A549 (cell line): ENCODE data around the gene ADGRL3. TPM values are rescaled to one million over a fixed set of nuclear protein-coding genes. Genes with fewer than 3 reads are reported as not detected.

Experiments used
- ATAC-seq, 2 experiments: fragments of 200-7000 bp in 1 of 2; fragments of >200 bp in 1 of 2; cut with Nextera tagmentation in 1 of 2; cut with Tn5 transposase in 1 of 2; 3 replicates each; pipeline versions ENCODE4 v1.8.0 to v1.9.1; 2018 to 2020; ENCODE audit warnings: mild to moderate bottlenecking in 1 of 2, moderate library complexity in 1 of 2
- CTCF ChIA-PET: fragments of 300-600 bp; sonication (Branson Sonifier 250); formaldehyde crosslinking; extraction: SDS; loops from one replicate; lab custom pipeline; 2021; ENCODE audit warnings: antibody characterized with exemption, inconsistent platforms; lab: Yijun Ruan, JAX
- POLR2A ChIA-PET: fragments of 350-600 bp; formaldehyde crosslinking; extraction: SDS; loops from one replicate; lab custom pipeline; 2021; ENCODE audit warnings: antibody characterized with exemption, inconsistent platforms; lab: Yijun Ruan, JAX
- DNase-seq, 2 experiments: peaks; one replicate each; pipeline versions ENCODE4 v3.0.0 to v3.0.0-alpha.2; 2011 to 2016; ENCODE audit warnings: low read depth in 1 of 2, low spot score in 1 of 2
- FAIRE-seq: peaks from 2 replicates; lab custom pipeline; 2011; peaks lifted over from hg19 to GRCh38; lab: Jason Lieb, UNC
- H3K27ac ChIP-seq, 2 experiments: fragments of >200 bp; sonication (Bioruptor Twin); formaldehyde crosslinking; 3 replicates each; pipeline ENCODE4 v1.5.1; 2016 to 2017
- H3K4me1 ChIP-seq: fragments of >200 bp; sonication (Bioruptor Twin); formaldehyde crosslinking; 3 replicates; pipeline ENCODE4 v1.6.1; 2016
- H3K4me2 ChIP-seq: fragments of >200 bp; sonication (Bioruptor Twin); formaldehyde crosslinking; 3 replicates; pipeline ENCODE4 v1.6.1; 2016
- H3K4me3 ChIP-seq: fragments of >200 bp; sonication (Bioruptor Twin); formaldehyde crosslinking; 3 replicates; pipeline ENCODE4 v1.5.1; 2016
- H3K9me3 ChIP-seq: fragments of >200 bp; sonication (Bioruptor Twin); formaldehyde crosslinking; 3 replicates; pipeline ENCODE4 v1.6.1; 2016
- CBX2 ChIP-seq: fragments of 200-600 bp; sonication (generic); IDR thresholded peaks from 2 replicates; pipeline ENCODE4 v1.6.1; 2016; ENCODE audit warnings: low read depth, mild to moderate bottlenecking, borderline replicate concordance
- CBX8 ChIP-seq: fragments of 200-600 bp; sonication (generic); IDR thresholded peaks from 2 replicates; pipeline ENCODE4 v1.6.1; 2016
- EHMT2 ChIP-seq: fragments of 200-600 bp; sonication (generic); IDR thresholded peaks from 2 replicates; pipeline ENCODE4 v1.6.1; 2016; ENCODE audit warnings: antibody characterized with exemption, low read depth, mild to moderate bottlenecking, moderate library complexity
- EP300 ChIP-seq, 2 experiments: fragments of >200 bp; sonication (Bioruptor Twin); formaldehyde crosslinking; IDR thresholded peaks; 2 replicates in 1 of 2; 3 replicates in 1 of 2; pipeline ENCODE4 v1.6.1; 2016 to 2017
- ESRRA ChIP-seq: fragments of 150-350 bp; IDR thresholded peaks from 2 replicates; pipeline ENCODE4 v1.6.1; 2014; ENCODE audit warnings: mild to moderate bottlenecking, low read length, borderline replicate concordance
- FOXS1 ChIP-seq: fragments of 250-450 bp; sonication (Bioruptor Pico); IDR thresholded peaks from 2 replicates; pipeline ENCODE4 v1.5.0; 2020; ENCODE audit warnings: mild to moderate bottlenecking, moderate library complexity
- HDAC2 ChIP-seq: fragments of 200-600 bp; sonication (generic); IDR thresholded peaks from 2 replicates; pipeline ENCODE4 v1.6.1; 2016
- HEYL ChIP-seq: fragments of 250-450 bp; sonication (Bioruptor Pico); IDR thresholded peaks from 2 replicates; pipeline ENCODE4 v1.8.0; 2021; ENCODE audit warnings: mild to moderate bottlenecking, moderate library complexity
- HOXA7 ChIP-seq: fragments of 250-450 bp; sonication (Bioruptor Pico); IDR thresholded peaks from 2 replicates; pipeline ENCODE4 v1.5.0; 2020; ENCODE audit warnings: mild to moderate bottlenecking, moderate library complexity
- HOXB5 ChIP-seq: fragments of 250-450 bp; sonication (Bioruptor Pico); IDR thresholded peaks from 2 replicates; pipeline ENCODE4 v1.5.0; 2020; ENCODE audit warnings: mild to moderate bottlenecking, moderate library complexity
- MAFK ChIP-seq: fragments of 450-650 bp; IDR thresholded peaks from 2 replicates; pipeline ENCODE4 v1.6.1; 2014; ENCODE audit not compliant: partially characterized antibody
- MAZ ChIP-seq: fragments of 150-350 bp; IDR thresholded peaks from 2 replicates; pipeline ENCODE4 v1.6.1; 2014; ENCODE audit warnings: antibody characterized with exemption, low read depth, low read length, borderline replicate concordance
- MYC ChIP-seq: IDR thresholded peaks from 2 replicates; pipeline ENCODE4 v1.6.1; 2012; ENCODE audit warnings: mild to moderate bottlenecking, inconsistent platforms, low read length, improper control_type of control experiment, borderline replicate concordance
- NPAS2 ChIP-seq: fragments of 250-450 bp; sonication (Bioruptor Pico); IDR thresholded peaks from 2 replicates; pipeline ENCODE4 v1.8.0; 2022; ENCODE audit warnings: mild to moderate bottlenecking, moderate library complexity, borderline replicate concordance
- PBX3 ChIP-seq: IDR thresholded peaks from 2 replicates; pipeline ENCODE4 v1.6.1; 2012
- PHF8 ChIP-seq: fragments of 200-600 bp; sonication (generic); IDR thresholded peaks from 2 replicates; pipeline ENCODE4 v1.6.1; 2016; ENCODE audit warnings: low read depth, mild to moderate bottlenecking, antibody characterized with exemption, moderate library complexity, borderline replicate concordance
- REST ChIP-seq: fragments of 200-600 bp; sonication (generic); IDR thresholded peaks from 2 replicates; pipeline ENCODE4 v1.6.1; 2016; ENCODE audit warnings: antibody characterized with exemption, mild to moderate bottlenecking, moderate library complexity
- SMC3 ChIP-seq: fragments of >200 bp; sonication (Bioruptor Twin); formaldehyde crosslinking; IDR thresholded peaks from 3 replicates; pipeline ENCODE4 v1.6.1; 2018; ENCODE audit warnings: inconsistent platforms
- SREBF2 ChIP-seq: fragments of 450-650 bp; IDR thresholded peaks from 2 replicates; pipeline ENCODE4 v1.6.1; 2014; ENCODE audit warnings: mild to moderate bottlenecking, moderate library complexity
- TFCP2L1 ChIP-seq: fragments of 250-450 bp; sonication (Bioruptor Pico); IDR thresholded peaks from 2 replicates; pipeline ENCODE4 v1.5.0; 2021; ENCODE audit warnings: mild to moderate bottlenecking
- TP53 ChIP-seq: fragments of 250-450 bp; sonication (Bioruptor Pico); IDR thresholded peaks from 2 replicates; pipeline ENCODE4 v1.5.0; 2021; ENCODE audit warnings: mild to moderate bottlenecking, moderate library complexity
- ZC3H11A ChIP-seq: fragments of 450-650 bp; IDR thresholded peaks from 2 replicates; pipeline ENCODE4 v1.6.1; 2014; ENCODE audit warnings: antibody characterized with exemption, mild to moderate bottlenecking
- WGBS: methylation state at CpG from one replicate; pipeline ENCODE4 v1.1.6; 2017; ENCODE audit errors: missing lambda C conversion rate; 5-methylcytosine and 5-hydroxymethylcytosine counted together
- polyA plus RNA-seq, 4 experiments: library from polyadenylated mRNA; depleted of rRNA in 3 of 4; stranded (reverse); fragments of >200 nt; fragmentation: RNase III in 1 of 4; extraction: RNeasy Plus Mini Kit Qiagen cat#74134 plus additional on column Dnase treatment in 1 of 4; gene quantifications; 2 replicates in 3 of 4; 3 replicates in 1 of 4; pipeline ENCODE4 v1.2.3, GENCODE V29; 2011 to 2017
- TF ChIP-seq, protein P1 (sequence below): fragments of >200 bp; sonication (Bioruptor Twin); formaldehyde crosslinking; IDR thresholded peaks from 2 replicates; pipeline ENCODE4 v1.6.1; 2016
- TF ChIP-seq, protein P2 (sequence below): fragments of 250-450 bp; sonication (Bioruptor Pico); IDR thresholded peaks from 2 replicates; pipeline ENCODE4 v1.5.0; 2020; ENCODE audit warnings: low read depth, mild to moderate bottlenecking, moderate library complexity

Gene ADGRL3
- polyA plus RNA-seq, 2 of the 4 experiments (the other 2 are of a cell fraction) = 0.05 to 0.12 TPM

GRCh38 chr4:61827907-61828391 is 627.8 kb downstream of the ADGRL3 start:
- CTCF ChIA-PET = no interaction called here
- Histone ChIP-seq H3K4me2 (no peak overlapping the region), H3K9me3 (no peaks in the 10 kb centered on the region), H3K4me3 (no peak overlapping the region), H3K4me1 (no peaks in the 10 kb centered on the region), H3K27ac (no peak overlapping the region)
- ATAC-seq (no peak), DNase-seq (no peak), FAIRE-seq (no peak)
- POLR2A ChIA-PET = no interaction called here
- WGBS = 0% methylated on average over 1 of the region's 1 CpG
- TF ChIP-seq TFCP2L1 (CRISPR knock-in tag) (no peak), HEYL (CRISPR knock-in tag) (no peak), ZC3H11A (no peak)

DNA sequence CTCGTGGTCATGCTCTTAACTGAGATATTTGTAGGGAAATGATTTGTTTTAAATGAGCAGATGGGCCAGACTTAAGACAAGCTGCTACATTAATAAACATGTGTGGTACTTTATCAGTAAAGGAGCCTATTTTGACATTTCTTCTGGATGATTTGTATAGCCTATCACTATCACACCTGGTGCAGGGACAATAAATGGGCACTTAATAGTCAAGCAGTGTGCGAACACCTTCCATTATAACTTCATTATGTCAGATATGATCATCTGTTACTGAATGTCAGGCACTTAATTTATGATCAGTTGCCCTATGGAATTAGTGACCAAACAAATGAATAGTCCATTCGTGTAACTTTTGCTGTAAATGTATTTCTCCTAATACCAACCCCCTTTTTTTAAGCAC is 628.8 kb downstream of the ADGRL3 start:
- Histone ChIP-seq H3K9me3 (no peaks in the 10 kb centered on the region), H3K4me1 (no peaks in the 10 kb centered on the region), H3K4me3 (no peak overlapping the region), H3K4me2 (no peak overlapping the region), H3K27ac (no peak overlapping the region)
- FAIRE-seq = no peak
- TF ChIP-seq ZC3H11A (no peak), FOXS1 (CRISPR knock-in tag) (no peak), HOXA7 (CRISPR knock-in tag) (no peak), ESRRA (no peak), HDAC2 (no peak), EP300 (IDR thresholded peaks at IDR 0.05) (no peak), CBX2 (no peak), MYC (no peak), HEYL (CRISPR knock-in tag) (no peak), SREBF2 (no peak), HOXB5 (CRISPR knock-in tag) (no peak), TP53 (CRISPR knock-in tag) (no peak), PHF8 (no peak), TFCP2L1 (CRISPR knock-in tag) (no peak), EHMT2 (no peak), PBX3 (no peak), NPAS2 (CRISPR knock-in tag) (no peak), MAFK (no peak)
- TF ChIP-seq, protein P1, sequence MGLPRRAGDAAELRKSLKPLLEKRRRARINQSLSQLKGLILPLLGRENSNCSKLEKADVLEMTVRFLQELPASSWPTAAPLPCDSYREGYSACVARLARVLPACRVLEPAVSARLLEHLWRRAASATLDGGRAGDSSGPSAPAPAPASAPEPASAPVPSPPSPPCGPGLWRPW = no peak
- TF ChIP-seq, protein P2, sequence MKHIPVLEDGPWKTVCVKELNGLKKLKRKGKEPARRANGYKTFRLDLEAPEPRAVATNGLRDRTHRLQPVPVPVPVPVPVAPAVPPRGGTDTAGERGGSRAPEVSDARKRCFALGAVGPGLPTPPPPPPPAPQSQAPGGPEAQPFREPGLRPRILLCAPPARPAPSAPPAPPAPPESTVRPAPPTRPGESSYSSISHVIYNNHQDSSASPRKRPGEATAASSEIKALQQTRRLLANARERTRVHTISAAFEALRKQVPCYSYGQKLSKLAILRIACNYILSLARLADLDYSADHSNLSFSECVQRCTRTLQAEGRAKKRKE = no peak
- no peak for DNase-seq
- ChIA-PET CTCF (no interaction called here), POLR2A (no interaction called here)
- no peak for ATAC-seq
- 15% methylated on average over 3 of the region's 3 CpGs for WGBS

DNA sequence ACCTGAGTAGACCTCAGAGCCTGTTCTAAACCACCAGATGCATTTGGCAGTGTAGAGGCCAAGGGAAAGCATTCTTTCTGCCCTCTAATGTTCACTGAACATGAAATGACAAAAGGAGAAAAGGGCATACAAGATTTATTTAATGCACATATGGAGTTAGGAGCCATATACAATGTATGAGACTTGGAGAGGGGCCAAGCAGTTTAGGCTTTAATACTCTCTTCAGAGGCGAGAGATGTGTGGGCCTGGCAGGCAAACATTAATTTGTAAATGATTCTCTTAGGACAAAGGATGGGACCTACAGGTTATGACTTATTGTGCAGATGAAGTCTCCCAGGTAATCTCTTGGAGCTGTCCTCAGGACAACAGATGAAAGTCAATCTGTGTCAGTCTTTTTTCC is 631.9 kb downstream of the ADGRL3 start:
- 15% methylated on average over 1 of the region's 1 CpG for WGBS
- FAIRE-seq (no peak), ATAC-seq (no peak), DNase-seq (no peak)
- ChIA-PET CTCF (no interaction called here), POLR2A (no interaction called here)
- Histone ChIP-seq H3K9me3 (no peaks in the 10 kb centered on the region), H3K4me2 (no peak overlapping the region), H3K27ac (no peak overlapping the region), H3K4me1 (no peaks in the 10 kb centered on the region), H3K4me3 (no peak overlapping the region)
- no peak for TF ChIP-seq REST
- no peak for TF ChIP-seq MAZ
- TF ChIP-seq ESRRA = no peak
- TF ChIP-seq, protein P1 = no peak
- no peak for TF ChIP-seq ZC3H11A
- TF ChIP-seq NPAS2 (CRISPR knock-in tag) = no peak
- no peak for TF ChIP-seq SMC3
- TF ChIP-seq CBX8 = no peak
- TF ChIP-seq EP300 (IDR thresholded peaks at IDR 0.05) = no peak
